SJCRH30 (cell line): ENCODE data around the gene ASB18. TPM values are rescaled to one million over a fixed set of nuclear protein-coding genes. Genes with fewer than 3 reads are reported as not detected.

ENCODE experiments used
- DNase-seq, 2 experiments: peaks; one replicate each; pipeline ENCODE4 v3.0.0-alpha.2; 2015 to 2020
- H3K27ac ChIP-seq: fragments of 250-450 bp; sonication (Bioruptor Pico); 2 replicates; pipeline ENCODE4 v1.5.1; 2020; ENCODE audit warnings: mild to moderate bottlenecking, moderate library complexity
- H3K27me3 ChIP-seq: fragments of 250-450 bp; sonication (Bioruptor Pico); 2 replicates; pipeline ENCODE4 v1.5.1; 2020; ENCODE audit warnings: mild to moderate bottlenecking, moderate library complexity
- H3K36me3 ChIP-seq: fragments of 250-450 bp; sonication (Bioruptor Pico); 2 replicates; pipeline ENCODE4 v1.5.1; 2020; ENCODE audit warnings: mild to moderate bottlenecking, moderate library complexity
- H3K4me1 ChIP-seq: fragments of 250-450 bp; sonication (Bioruptor Pico); 2 replicates; pipeline ENCODE4 v1.5.1; 2020; ENCODE audit warnings: mild to moderate bottlenecking, moderate library complexity
- H3K4me3 ChIP-seq: fragments of 250-450 bp; sonication (Bioruptor Pico); 2 replicates; pipeline ENCODE4 v1.5.1; 2020; ENCODE audit warnings: mild to moderate bottlenecking, moderate library complexity
- H3K9me3 ChIP-seq: fragments of 250-450 bp; sonication (Bioruptor Pico); replicated peaks from 2 replicates; pipeline ENCODE4 v1.5.1; 2020; ENCODE audit warnings: mild to moderate bottlenecking, moderate library complexity
- total RNA-seq: library from RNA; depleted of rRNA; stranded (reverse); fragments of >200 nt; shearing (Covaris generic); gene quantifications from 2 replicates; pipeline ENCODE4 v1.2.3, GENCODE V29; 2014; rRNA removed

ASB18 gene, protein sequence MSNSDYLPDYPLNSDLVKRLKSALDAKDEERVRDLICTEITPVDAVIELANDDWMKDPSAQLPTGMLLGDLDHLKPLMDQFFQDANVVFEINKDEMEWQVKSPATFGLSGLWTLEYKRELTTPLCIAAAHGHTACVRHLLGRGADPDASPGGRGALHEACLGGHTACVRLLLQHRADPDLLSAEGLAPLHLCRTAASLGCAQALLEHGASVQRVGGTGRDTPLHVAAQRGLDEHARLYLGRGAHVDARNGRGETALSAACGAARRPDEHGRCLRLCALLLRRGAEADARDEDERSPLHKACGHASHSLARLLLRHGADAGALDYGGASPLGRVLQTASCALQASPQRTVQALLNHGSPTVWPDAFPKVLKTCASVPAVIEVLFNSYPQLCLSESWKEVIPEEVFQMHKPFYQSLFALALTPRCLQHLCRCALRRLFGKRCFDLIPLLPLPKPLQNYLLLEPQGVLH
- total RNA-seq, result 0.04 TPM in 1 of 2 replicates, not detected in the other

DNA sequence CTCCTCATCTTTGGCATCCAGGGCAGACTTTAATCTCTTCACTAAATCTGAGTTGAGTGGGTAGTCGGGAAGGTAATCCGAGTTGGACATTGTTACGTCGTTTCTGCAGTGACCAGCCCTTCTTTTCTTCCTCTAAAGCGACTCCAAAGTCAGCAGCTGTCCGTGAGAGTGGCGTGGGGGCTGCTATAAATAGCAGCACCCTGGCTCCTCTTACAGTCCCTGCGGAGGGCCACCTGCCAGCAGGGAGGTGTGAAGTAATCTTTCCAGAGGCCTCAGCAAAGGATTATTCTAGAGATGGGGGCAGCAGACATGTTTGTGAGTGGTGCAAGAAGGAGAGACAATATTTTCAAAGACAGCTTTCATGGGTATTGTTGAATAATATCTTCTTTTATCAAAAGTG is at the start of gene ASB18:
Gene ASB18, minus strand, starts transcription at position 151 of the 400 bp plus-strand sequence. Its CDS starts 61 bp downstream, at position 90.
- Histone ChIP-seq H3K36me3 (no peaks in the 10 kb centered on the region), H3K27me3 (no peaks in the 10 kb centered on the region), H3K4me3 (0 out of 2 replicates have a peak within 1 kb of the TSS, but pooled peaks have one; percentile 5), H3K4me1 (peaks cover 12% of the 10 kb centered on the region), H3K27ac (no peak within 1 kb of the TSS; the same call in 1 of the 2 replicates), H3K9me3 (no peaks in the 10 kb centered on the region)
- DNase-seq, result peak; percentile 90 to 94

DNA sequence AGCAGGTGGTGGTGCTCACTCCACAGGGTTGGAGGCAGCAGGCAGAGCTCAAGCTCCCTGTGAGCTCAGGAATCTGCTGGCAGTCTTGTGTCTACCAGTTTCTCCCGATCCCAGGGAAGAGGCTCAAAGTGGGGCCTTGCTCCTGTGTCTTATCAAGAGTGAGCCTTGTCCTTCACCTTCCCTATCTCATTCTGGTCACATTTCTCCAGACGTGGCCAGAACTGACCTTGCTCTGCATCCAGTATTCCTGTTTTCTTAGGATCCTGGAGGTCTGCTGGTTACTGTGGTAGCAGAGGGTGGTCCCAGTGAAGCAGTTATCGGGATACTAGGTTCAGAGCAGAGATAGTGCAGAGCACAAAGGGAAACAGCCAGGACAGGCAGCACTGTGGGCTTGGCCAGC is 47.1 kb upstream of the ASB18 start:
- Histone ChIP-seq H3K27ac (no peak overlapping the region), H3K4me1 (no peaks in the 10 kb centered on the region), H3K9me3 (peaks cover 8% of the 10 kb centered on the region; the same call in 1 of the 2 replicates), H3K36me3 (no peaks in the 10 kb centered on the region), H3K27me3 (no peaks in the 10 kb centered on the region), H3K4me3 (no peak overlapping the region)
- no peak for DNase-seq

DNA sequence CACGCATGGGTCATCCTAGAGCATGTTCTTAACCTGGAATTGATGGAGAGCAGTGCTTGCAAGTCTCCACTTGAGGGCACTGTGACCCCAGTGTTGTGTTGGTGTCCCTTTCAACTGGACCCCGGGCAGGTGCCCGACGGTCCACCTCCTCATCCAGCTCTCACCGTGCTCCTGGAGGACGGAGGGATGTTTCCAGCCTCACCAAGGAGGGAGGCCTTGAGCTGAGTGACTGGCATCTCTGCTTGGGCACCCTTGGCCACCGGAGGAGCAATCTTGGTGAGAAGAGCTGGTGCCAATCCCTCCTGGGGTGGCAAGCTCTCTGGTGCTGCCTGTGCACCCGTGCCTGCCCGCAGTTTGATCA is 45.4 kb upstream of the ASB18 start:
- no peaks in the 10 kb centered on the region for H3K4me1 ChIP-seq
- peaks cover 4% of the 10 kb centered on the region; the same call in 1 of the 2 replicates for H3K9me3 ChIP-seq
- H3K27ac ChIP-seq, result no peak overlapping the region
- peak; percentile 48 to 73 for DNase-seq
- no peaks in the 10 kb centered on the region for H3K27me3 ChIP-seq
- H3K4me3 ChIP-seq, result no peak overlapping the region
- no peaks in the 10 kb centered on the region for H3K36me3 ChIP-seq

DNA sequence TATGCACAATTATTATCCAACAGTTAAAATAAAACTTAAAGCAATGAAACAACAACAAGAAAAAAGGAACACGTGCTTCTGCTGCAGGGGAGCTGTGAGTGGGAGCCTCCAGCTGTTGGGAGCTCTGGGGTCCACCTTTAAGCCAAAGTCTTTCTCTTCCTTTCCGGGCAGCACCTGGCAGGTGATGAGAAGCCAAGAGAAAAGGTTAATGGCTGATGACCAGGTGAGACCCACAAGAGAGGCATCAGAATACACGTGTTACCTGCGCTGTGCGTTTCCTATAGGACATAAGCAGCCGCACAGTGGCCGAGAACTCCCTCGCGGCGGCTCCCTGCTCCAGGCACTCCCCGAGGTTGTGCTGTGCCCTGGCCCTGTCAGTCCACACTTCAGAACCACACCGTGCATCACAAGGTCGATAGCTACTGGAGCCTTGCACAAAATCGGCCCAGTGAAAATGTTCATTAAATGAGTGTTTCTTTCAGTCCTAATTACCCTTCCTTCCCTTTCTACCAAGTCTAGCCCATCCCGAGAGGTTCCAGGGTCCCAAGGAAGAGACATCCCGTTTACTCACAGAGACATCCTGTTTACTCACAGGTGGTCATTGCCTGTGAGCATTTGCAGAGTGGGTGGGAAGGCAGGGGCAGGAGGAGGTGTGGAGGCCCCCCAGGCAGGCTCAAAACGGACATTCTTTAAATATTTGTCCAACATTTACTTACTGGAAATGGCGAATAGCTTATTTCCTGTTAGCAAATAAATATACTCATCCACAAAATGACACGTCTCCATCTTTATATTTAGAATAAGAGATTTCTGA is 44.9 kb upstream of the ASB18 start:
- no peak overlapping the region for H3K27ac ChIP-seq
- DNase-seq, result no peak
- H3K9me3 ChIP-seq, result peaks cover 4% of the 10 kb centered on the region; the same call in 1 of the 2 replicates
- no peaks in the 10 kb centered on the region for H3K36me3 ChIP-seq
- H3K27me3 ChIP-seq, result no peaks in the 10 kb centered on the region
- no peak overlapping the region for H3K4me3 ChIP-seq
- no peaks in the 10 kb centered on the region for H3K4me1 ChIP-seq

DNA sequence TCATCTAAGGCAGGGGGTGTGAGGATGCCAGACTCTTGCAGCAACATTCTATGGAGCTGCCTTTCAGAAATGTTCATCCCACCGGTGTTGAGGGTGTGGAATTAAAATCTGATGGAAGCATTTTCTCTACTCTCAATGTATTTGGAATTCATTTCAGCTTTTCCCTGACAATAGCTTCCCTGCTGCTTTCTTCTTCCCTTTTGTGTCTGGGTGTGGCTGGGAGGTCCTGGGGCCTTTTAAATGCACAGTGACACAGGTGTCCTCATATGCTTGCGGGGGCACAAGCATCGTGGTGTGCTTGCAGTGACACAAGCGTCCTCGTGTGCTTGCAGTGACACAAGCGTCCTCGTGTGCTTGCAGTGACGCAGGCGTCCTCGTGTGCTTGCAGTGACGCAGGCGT is 43.4 kb upstream of the ASB18 start:
- no peak overlapping the region for H3K4me3 ChIP-seq

DNA sequence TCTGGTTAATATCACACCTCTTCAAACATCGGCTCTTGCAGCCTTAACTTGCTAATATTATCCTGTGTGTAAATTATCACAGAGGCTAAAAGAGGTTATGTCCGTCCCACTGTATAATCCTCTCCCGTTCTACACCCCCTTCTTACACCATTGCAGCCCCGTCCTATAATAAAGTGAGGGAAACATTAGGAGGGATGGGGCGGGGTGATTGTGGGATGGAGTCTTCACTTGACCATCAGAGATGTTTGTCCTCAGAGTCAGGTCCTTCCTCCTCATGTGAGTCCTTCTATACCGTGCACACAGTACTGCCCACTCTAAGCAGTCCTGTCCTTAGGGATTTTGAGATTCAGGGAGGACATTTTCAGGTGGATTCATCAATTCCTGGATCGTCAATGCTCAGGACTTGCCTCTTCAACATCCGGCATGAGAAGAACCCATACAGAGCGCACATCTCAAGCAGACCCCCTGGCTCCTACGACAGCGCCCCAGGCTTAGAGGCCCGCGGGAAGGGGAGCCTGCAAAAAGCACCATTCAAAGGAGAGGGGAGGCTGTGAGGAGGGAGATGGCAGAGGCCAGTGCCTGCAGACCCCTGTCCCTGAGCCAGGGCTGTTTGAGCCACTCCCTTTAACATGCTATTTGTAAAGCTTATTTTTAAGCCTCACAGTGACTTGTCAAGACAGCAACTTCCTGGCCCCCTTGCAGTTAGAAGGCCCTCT is 42.8 kb upstream of the ASB18 start:
- H3K27me3 ChIP-seq, result no peaks in the 10 kb centered on the region
- no peak overlapping the region for H3K27ac ChIP-seq
- no peak for DNase-seq
- no peak overlapping the region for H3K4me3 ChIP-seq
- H3K9me3 ChIP-seq, result no peaks in the 10 kb centered on the region
- peaks cover 9% of the 10 kb centered on the region for H3K4me1 ChIP-seq
- no peaks in the 10 kb centered on the region for H3K36me3 ChIP-seq

More for the DNA sequence above, 43.4 kb upstream of the ASB18 start:
- Histone ChIP-seq H3K4me1 (peaks cover 3% of the 10 kb centered on the region; the same call in 1 of the 2 replicates), H3K36me3 (no peaks in the 10 kb centered on the region), H3K27me3 (no peaks in the 10 kb centered on the region), H3K27ac (no peak overlapping the region), H3K9me3 (no peaks in the 10 kb centered on the region; the same call in 1 of the 2 replicates)
- no peak for DNase-seq

DNA sequence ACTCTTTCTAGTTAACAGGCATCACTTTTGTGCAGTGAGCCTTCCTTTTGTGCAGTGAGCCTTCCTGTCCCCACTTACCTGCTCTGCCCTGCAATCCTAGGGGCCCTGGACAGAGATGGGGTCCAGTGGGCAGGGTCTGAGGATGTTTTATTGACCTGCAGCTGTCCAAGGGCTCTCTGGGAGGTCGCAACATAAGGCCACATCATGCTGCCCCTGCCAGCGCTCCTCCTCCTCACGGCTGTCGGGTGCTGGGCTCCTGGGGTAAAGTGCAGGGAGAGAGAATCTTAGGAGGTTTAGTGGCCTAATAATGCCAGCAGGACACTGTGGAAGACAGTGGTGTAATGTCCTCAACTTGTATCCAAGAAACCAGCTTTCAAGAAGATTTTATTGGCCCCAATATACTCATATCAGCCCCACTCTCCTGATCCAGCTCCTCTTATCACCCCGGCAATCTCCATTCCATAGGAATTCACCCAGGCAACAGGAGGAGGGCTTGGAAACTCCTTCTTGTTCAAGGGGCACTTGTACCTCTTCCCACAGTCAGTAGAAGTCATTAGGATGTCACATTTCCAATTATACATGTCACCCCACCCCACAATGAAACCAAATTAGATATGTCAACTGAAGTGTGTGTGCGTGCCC is 41.9 kb upstream of the ASB18 start:
- peaks cover 12% of the 10 kb centered on the region for H3K4me1 ChIP-seq
- H3K4me3 ChIP-seq, result no peak overlapping the region
- H3K27me3 ChIP-seq, result no peaks in the 10 kb centered on the region
- DNase-seq, result no peak
- no peaks in the 10 kb centered on the region for H3K36me3 ChIP-seq
- no peaks in the 10 kb centered on the region for H3K9me3 ChIP-seq
- no peak overlapping the region for H3K27ac ChIP-seq

DNA sequence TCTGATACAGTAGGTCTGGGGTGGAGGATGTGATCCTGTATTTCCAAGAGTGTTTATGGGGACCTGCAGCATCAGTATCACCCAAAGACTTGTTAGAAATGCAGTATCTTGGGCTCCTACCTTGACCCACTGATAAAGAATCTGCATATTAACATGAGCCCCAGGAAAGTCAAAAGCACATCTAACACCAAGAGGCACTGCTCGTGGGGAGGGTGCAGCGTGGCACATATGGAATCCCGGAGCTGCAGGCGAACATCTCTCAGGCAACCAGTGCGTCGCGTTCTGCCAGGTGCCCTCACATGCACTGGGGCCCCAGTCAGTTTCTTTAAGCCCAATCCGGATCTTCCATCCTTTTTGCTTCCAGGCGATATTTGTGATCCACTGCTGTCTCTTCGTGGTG is 41.3 kb upstream of the ASB18 start:
- no peaks in the 10 kb centered on the region for H3K36me3 ChIP-seq
- no peak for DNase-seq
- no peak overlapping the region for H3K4me3 ChIP-seq
- no peak overlapping the region for H3K27ac ChIP-seq
- H3K9me3 ChIP-seq, result no peaks in the 10 kb centered on the region
- peaks cover 12% of the 10 kb centered on the region for H3K4me1 ChIP-seq
- H3K27me3 ChIP-seq, result no peaks in the 10 kb centered on the region

DNA sequence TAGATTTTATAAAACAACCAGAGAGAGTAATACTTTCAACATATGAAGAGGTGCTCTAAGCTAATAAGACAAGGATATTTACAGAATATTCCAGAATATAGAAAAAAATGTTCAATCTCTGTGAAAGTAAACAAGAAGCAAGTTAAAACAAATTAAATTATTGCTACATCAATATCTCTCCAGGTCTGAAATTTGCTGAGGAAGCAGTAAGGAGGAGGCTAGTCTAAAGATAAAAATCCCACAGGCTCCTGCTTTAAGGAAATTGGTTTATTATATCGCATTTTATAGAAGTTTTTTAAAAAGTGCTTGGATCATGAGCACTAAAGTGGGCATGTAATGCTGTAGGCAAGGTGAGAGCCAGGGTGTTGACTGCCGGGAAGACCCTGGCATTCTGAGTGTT is 39.7 kb upstream of the ASB18 start:
- H3K36me3 ChIP-seq, result no peaks in the 10 kb centered on the region
- no peak for DNase-seq
- H3K4me3 ChIP-seq, result no peak overlapping the region
- H3K27me3 ChIP-seq, result no peaks in the 10 kb centered on the region
- H3K27ac ChIP-seq, result no peak overlapping the region
- no peaks in the 10 kb centered on the region for H3K9me3 ChIP-seq
- H3K4me1 ChIP-seq, result peaks cover 12% of the 10 kb centered on the region

DNA sequence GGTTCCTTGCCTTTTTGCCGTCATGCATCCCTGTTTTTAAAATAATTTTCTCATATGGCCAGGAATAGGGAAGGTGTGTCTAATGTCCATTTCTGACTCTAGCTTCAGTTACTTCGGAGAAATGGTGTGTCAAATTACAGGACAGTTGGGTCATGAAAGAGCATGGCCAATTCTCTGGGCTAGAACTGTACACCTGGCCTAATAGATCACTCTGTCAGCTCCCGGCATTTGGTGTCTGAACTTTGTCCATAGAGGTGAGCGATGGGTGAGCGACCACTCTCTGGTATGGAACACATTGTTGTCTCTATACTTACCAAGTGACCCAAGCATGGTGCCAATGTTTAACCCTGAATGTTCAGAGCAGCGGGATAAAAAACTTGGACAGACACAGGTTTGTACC is 38.3 kb upstream of the ASB18 start:
- Histone ChIP-seq H3K4me1 (peaks cover 12% of the 10 kb centered on the region), H3K27me3 (no peaks in the 10 kb centered on the region), H3K27ac (peak overlapping the region; percentile 23; the same call in 1 of the 2 replicates), H3K9me3 (no peaks in the 10 kb centered on the region), H3K4me3 (no peak overlapping the region), H3K36me3 (no peaks in the 10 kb centered on the region)
- peak; percentile 55 to 78 for DNase-seq

DNA sequence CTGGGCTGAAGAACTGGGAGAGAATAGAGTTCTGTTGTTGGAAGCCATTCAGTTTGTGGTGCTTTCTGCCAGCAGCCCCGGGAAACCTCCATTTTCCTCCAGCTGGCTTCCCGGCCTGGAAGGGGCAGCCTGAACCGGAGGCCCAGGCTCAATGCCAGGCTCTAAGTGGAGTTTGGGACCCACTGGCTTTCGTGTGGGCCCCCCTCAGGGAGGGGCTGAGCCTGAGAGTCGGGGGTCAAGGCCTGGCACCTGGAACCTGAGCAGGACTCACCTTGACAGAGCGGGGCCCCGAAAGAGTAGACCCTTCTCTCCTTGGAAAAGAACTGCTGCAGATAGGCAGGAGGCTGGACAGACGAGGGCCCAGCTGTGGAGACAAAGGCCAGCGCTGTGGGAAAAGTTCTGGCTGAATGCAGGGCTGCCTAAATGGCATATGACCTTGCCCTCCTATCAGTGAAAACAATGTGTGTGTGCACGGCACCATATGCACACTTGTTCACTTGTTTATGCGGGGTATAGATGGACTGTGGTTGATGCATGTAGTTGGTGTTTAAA is 34.8 kb upstream of the ASB18 start:
- peaks cover 12% of the 10 kb centered on the region for H3K4me1 ChIP-seq
- no peaks in the 10 kb centered on the region for H3K27me3 ChIP-seq
- no peak overlapping the region for H3K4me3 ChIP-seq
- no peaks in the 10 kb centered on the region for H3K9me3 ChIP-seq
- H3K27ac ChIP-seq, result no peak overlapping the region
- no peak for DNase-seq
- H3K36me3 ChIP-seq, result no peaks in the 10 kb centered on the region

DNA sequence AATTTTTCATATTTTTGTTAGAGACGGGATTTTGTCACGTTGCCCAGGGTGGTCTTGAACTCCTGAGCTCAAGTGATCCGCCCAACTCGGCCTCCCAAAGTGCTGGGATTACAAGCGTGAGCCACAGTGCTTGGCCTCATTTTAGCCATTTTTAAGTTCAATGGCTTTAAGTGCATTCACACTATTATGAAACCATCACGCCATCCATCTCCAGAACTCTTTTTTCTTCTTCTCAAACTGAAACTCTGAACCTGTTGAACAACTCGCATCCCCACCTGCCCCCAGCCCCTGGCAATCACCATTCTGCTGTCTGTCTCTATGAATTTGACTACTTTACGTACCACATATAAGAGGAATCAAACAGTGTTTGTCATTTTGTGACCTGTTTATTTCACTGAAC is 31.3 kb upstream of the ASB18 start:
- Histone ChIP-seq H3K4me3 (no peak overlapping the region), H3K27ac (no peak overlapping the region), H3K4me1 (no peaks in the 10 kb centered on the region), H3K9me3 (no peaks in the 10 kb centered on the region), H3K27me3 (no peaks in the 10 kb centered on the region), H3K36me3 (no peaks in the 10 kb centered on the region)
- DNase-seq, result no peak

DNA sequence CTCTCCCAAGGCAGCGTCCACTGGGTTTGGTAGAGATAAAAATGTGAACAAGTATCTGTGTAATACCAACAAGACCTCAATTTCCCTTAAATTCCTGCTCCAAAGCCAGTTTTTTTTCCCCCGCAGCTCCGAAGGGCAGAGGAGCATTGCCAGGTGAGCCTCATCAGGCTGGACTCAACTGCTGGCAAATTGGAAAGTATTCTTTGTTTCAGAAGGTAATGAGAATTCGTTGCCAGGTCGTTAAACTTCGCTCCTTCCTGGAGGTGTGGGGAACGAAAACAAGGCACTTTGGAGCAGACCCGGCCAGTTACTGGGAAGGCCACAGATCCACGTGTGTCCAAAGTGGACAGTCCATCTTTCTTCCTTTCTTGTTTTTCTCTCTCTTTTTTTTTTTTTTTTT is 30.4 kb upstream of the ASB18 start:
- Histone ChIP-seq H3K4me1 (no peaks in the 10 kb centered on the region), H3K27ac (no peak overlapping the region), H3K9me3 (no peaks in the 10 kb centered on the region), H3K36me3 (no peaks in the 10 kb centered on the region), H3K4me3 (no peak overlapping the region), H3K27me3 (no peaks in the 10 kb centered on the region)
- no peak for DNase-seq

DNA sequence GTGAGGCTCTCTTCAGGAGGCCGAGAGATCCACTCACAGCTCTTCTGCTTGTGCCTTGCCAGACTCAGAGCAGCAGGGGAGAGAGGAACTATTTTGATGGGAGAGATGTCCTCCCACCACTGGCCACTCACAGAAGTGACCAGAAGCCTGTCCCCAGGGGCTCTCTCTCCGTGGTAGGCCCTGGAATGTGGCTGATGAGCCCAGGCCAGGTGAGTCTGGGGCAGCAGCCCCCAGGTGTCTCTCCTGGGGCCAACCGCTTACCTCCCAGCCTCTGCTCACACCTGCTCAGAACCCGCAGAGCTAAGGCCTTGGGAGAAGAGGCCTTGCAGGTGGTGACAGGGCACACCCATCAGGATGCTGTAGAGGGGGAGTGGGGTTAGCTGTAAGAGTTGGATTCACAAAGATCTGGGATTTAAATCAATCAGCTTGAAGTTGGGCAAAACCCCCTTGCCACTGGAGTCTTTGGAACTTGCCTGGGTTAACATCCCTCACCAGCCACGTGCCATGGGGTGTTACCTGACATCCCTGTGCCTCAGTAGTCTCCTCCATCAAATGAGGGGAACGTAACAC is 29.1 kb upstream of the ASB18 start:
- Histone ChIP-seq H3K4me1 (no peaks in the 10 kb centered on the region), H3K27me3 (no peaks in the 10 kb centered on the region)
- DNase-seq, result no peak

More for the DNA sequence above, 29.1 kb upstream of the ASB18 start:
- Histone ChIP-seq H3K36me3 (no peaks in the 10 kb centered on the region), H3K27ac (no peak overlapping the region), H3K9me3 (no peaks in the 10 kb centered on the region), H3K4me3 (no peak overlapping the region)
